Measurements from ENCODE around the gene FOXN1. TPM values are rescaled to one million over a fixed set of nuclear protein-coding genes. Genes with fewer than 3 reads are reported as not detected.

FOXN1 gene
- total RNA-seq, 1 donor from 2014 or later = not detected

DNA sequence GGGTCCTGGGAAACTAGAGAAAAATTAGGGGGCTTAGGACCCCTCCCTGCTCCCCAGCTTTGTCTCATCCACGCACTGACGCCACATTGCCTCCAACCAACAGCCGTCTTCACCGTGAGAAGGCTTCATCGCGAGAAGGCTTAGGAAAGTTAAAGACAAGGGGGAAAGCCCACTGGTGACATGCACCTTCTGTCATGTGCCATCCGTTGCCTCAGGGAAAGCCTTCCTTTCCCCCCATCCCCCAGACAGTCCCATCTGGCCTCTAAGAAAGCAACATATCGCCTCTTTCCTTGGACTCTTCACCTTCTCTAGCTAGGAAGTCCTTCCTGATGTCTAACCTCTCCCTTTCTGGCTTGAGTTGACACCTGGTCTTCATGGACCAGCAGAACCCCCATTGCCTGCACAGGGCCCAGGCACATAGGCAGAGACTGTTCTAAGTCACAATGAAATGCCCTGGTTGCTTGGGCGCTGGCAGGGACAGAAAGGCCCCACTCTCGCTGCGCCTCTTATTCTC lies 2.1 kb downstream of the FOXN1 start:
- H3K9me3 ChIP-seq (ENCODE audit: insufficient read depth, low read depth, low read length) = no peaks in the 10 kb centered on the region
- H3K4me2 ChIP-seq (ENCODE audit: low read length) = no peak overlapping the region
- Mint-ChIP-seq H3K4me1 (ENCODE audit: low read depth, unreplicated experiment) (peaks cover 10% of the 10 kb centered on the region), H3K36me3 (ENCODE audit: low read depth, unreplicated experiment) (no peaks in the 10 kb centered on the region), H3K27me3 (ENCODE audit: low read depth, unreplicated experiment) (peaks cover 66% of the 10 kb centered on the region), H3K27ac (ENCODE audit: unreplicated experiment) (peak overlapping the region; percentile 26), H3K4me3 (ENCODE audit: unreplicated experiment) (no peak overlapping the region), H3K9me3 (ENCODE audit: unreplicated experiment) (no peaks in the 10 kb centered on the region)
- no peak overlapping the region for H3K9ac ChIP-seq (ENCODE audit: low read length)
- H2AFZ ChIP-seq (ENCODE audit: low read depth, low read length) = no peak overlapping the region
- no peak for TF ChIP-seq EZH2 (IDR thresholded peaks at IDR 0.05; ENCODE audit: insufficient read depth, low read length)
- TF ChIP-seq, protein P1, sequence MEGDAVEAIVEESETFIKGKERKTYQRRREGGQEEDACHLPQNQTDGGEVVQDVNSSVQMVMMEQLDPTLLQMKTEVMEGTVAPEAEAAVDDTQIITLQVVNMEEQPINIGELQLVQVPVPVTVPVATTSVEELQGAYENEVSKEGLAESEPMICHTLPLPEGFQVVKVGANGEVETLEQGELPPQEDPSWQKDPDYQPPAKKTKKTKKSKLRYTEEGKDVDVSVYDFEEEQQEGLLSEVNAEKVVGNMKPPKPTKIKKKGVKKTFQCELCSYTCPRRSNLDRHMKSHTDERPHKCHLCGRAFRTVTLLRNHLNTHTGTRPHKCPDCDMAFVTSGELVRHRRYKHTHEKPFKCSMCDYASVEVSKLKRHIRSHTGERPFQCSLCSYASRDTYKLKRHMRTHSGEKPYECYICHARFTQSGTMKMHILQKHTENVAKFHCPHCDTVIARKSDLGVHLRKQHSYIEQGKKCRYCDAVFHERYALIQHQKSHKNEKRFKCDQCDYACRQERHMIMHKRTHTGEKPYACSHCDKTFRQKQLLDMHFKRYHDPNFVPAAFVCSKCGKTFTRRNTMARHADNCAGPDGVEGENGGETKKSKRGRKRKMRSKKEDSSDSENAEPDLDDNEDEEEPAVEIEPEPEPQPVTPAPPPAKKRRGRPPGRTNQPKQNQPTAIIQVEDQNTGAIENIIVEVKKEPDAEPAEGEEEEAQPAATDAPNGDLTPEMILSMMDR (IDR thresholded peaks at IDR 0.05; ENCODE audit: insufficient read depth, low read depth, low read length) = no peak
- peaks cover 43% of the 10 kb centered on the region for H3K27me3 ChIP-seq (ENCODE audit: insufficient read depth, low read length)
- H3K27ac ChIP-seq (ENCODE audit: low read depth, low read length) = no peak overlapping the region
- H3K4me3 ChIP-seq (ENCODE audit: insufficient read depth, low read depth, low read length) = no peak overlapping the region
- no peaks in the 10 kb centered on the region for H3K4me1 ChIP-seq (ENCODE audit: insufficient read depth, low read length)
- H3K36me3 ChIP-seq (ENCODE audit: insufficient read depth, low read length) = no peaks in the 10 kb centered on the region
- no peaks in the 10 kb centered on the region for H3K79me2 ChIP-seq (ENCODE audit: insufficient read depth, low read length)
- H4K20me1 ChIP-seq (ENCODE audit: insufficient read depth, low read length) = no peaks in the 10 kb centered on the region
- no peak for DNase-seq (ENCODE audit: low read depth)
- no peak for FAIRE-seq

DNA sequence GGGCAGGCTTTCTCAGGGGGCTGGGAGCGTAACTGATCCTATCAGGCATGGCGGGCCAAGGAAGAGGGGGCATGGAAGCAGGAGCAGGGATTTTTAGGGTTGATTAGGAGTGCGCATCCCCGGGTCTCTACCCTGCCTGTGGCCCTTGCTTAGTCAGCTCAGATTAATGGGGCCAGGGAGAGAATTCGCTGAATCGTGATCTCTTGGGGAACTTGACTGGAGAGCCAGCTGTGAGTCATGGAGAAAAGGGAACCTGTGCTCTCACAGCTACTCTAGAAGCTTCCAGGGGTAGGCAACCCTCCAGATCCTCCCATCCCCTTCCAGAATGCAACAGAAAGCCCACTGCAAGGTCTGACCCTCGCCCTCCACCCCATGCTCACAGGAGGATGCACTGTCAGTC lies 3.6 kb downstream of the FOXN1 start:
- no peaks in the 10 kb centered on the region for H3K79me2 ChIP-seq (ENCODE audit: insufficient read depth, low read length)
- H4K20me1 ChIP-seq (ENCODE audit: insufficient read depth, low read length) = no peaks in the 10 kb centered on the region
- Mint-ChIP-seq H3K27ac (ENCODE audit: unreplicated experiment) (no peak overlapping the region), H3K36me3 (ENCODE audit: low read depth, unreplicated experiment) (no peaks in the 10 kb centered on the region), H3K9me3 (ENCODE audit: unreplicated experiment) (peaks cover 3% of the 10 kb centered on the region), H3K4me3 (ENCODE audit: unreplicated experiment) (no peak overlapping the region), H3K27me3 (ENCODE audit: low read depth, unreplicated experiment) (peaks cover 66% of the 10 kb centered on the region), H3K4me1 (ENCODE audit: low read depth, unreplicated experiment) (peaks cover 10% of the 10 kb centered on the region)
- no peak overlapping the region for H3K4me3 ChIP-seq (ENCODE audit: insufficient read depth, low read depth, low read length)
- TF ChIP-seq, protein P1 (IDR thresholded peaks at IDR 0.05; ENCODE audit: insufficient read depth, low read depth, low read length) = no peak
- TF ChIP-seq EZH2 (IDR thresholded peaks at IDR 0.05; ENCODE audit: insufficient read depth, low read length) = no peak
- no peak for DNase-seq (ENCODE audit: low read depth)
- H2AFZ ChIP-seq (ENCODE audit: low read depth, low read length) = no peak overlapping the region
- no peak overlapping the region for H3K9ac ChIP-seq (ENCODE audit: low read length)
- H3K27ac ChIP-seq (ENCODE audit: low read depth, low read length) = no peak overlapping the region
- peaks cover 41% of the 10 kb centered on the region for H3K27me3 ChIP-seq (ENCODE audit: insufficient read depth, low read length)
- no peaks in the 10 kb centered on the region for H3K4me1 ChIP-seq (ENCODE audit: insufficient read depth, low read length)
- H3K36me3 ChIP-seq (ENCODE audit: insufficient read depth, low read length) = no peaks in the 10 kb centered on the region
- H3K4me2 ChIP-seq (ENCODE audit: low read length) = no peak overlapping the region
- H3K9me3 ChIP-seq (ENCODE audit: insufficient read depth, low read depth, low read length) = no peaks in the 10 kb centered on the region
- FAIRE-seq = no peak

DNA sequence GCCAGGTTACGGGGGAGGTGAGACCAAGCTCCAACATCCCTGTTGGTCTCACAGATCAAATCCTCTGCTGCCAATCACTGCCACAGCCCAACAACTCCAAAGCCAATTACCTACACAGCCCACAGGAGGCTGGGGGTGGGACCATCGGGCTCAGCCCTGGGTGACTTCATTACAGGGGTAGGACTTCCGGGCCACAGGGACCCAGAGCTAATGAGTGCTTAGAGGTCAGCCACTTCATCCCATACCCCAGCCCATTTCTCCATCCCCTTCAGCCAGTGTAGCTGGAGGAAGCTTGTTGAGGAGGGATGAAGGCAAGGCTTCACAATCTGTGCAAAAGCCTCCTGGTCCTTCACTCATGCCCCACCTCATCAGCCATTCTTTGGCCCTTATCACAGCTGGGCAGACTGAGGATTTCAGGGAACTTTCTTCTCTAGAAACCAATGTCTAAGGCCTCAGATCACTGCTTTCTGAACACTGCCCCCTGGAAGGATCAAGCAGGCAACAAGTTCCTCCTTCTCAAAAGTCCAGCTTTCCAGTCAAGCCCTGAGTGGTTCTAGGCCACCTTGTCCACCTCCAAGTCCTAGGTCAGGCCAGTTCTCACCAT lies 5.8 kb downstream of the FOXN1 start:
- no peak overlapping the region for H3K4me2 ChIP-seq (ENCODE audit: low read length)
- peaks cover 7% of the 10 kb centered on the region for H3K9me3 Mint-ChIP-seq (ENCODE audit: unreplicated experiment)
- no peaks in the 10 kb centered on the region for H3K79me2 ChIP-seq (ENCODE audit: insufficient read depth, low read length)
- no peak overlapping the region for H3K27ac ChIP-seq (ENCODE audit: low read depth, low read length)
- peaks cover 10% of the 10 kb centered on the region for H3K4me1 Mint-ChIP-seq (ENCODE audit: low read depth, unreplicated experiment)
- H3K4me1 ChIP-seq (ENCODE audit: insufficient read depth, low read length) = no peaks in the 10 kb centered on the region
- H3K27me3 Mint-ChIP-seq (ENCODE audit: low read depth, unreplicated experiment) = peaks cover 60% of the 10 kb centered on the region
- H3K9me3 ChIP-seq (ENCODE audit: insufficient read depth, low read depth, low read length) = no peaks in the 10 kb centered on the region
- H3K36me3 ChIP-seq (ENCODE audit: insufficient read depth, low read length) = no peaks in the 10 kb centered on the region
- H3K27ac Mint-ChIP-seq (ENCODE audit: unreplicated experiment) = no peak overlapping the region
- H3K27me3 ChIP-seq (ENCODE audit: insufficient read depth, low read length) = peaks cover 37% of the 10 kb centered on the region
- no peak overlapping the region for H3K9ac ChIP-seq (ENCODE audit: low read length)
- H3K4me3 Mint-ChIP-seq (ENCODE audit: unreplicated experiment) = no peak overlapping the region
- TF ChIP-seq EZH2 (IDR thresholded peaks at IDR 0.05; ENCODE audit: insufficient read depth, low read length) = no peak
- TF ChIP-seq, protein P1 (IDR thresholded peaks at IDR 0.05; ENCODE audit: insufficient read depth, low read depth, low read length) = no peak
- H3K36me3 Mint-ChIP-seq (ENCODE audit: low read depth, unreplicated experiment) = peaks cover 2% of the 10 kb centered on the region
- H4K20me1 ChIP-seq (ENCODE audit: insufficient read depth, low read length) = no peaks in the 10 kb centered on the region
- no peak for FAIRE-seq
- no peak overlapping the region for H2AFZ ChIP-seq (ENCODE audit: low read depth, low read length)
- DNase-seq (ENCODE audit: low read depth) = no peak
- no peak overlapping the region for H3K4me3 ChIP-seq (ENCODE audit: insufficient read depth, low read depth, low read length)

All from astrocyte (in vitro differentiated cells and primary cell).